GM12878 (cell line): Measurements from ENCODE around the gene TSPEAR.

Experiments
- ESRRA ChIP-seq: IDR thresholded peaks from 2 replicates; pipeline ENCODE4 v1.6.1; 2012; ENCODE audit warnings: mild to moderate bottlenecking, low read length, improper control_type of control experiment
- MEF2A ChIP-seq: IDR thresholded peaks from 2 replicates; pipeline ENCODE4 v1.6.1; 2011; ENCODE audit warnings: low read depth, mild to moderate bottlenecking, low read length, moderate library complexity; ENCODE audit not compliant: insufficient read depth
- POLR2AphosphoS5 ChIP-seq: IDR thresholded peaks from 2 replicates; pipeline ENCODE4 v1.6.1; 2011; ENCODE audit warnings: mild to moderate bottlenecking, low read length, inconsistent platforms
- RCOR1 ChIP-seq: conservative IDR thresholded peaks from 2 replicates; pipeline ENCODE4 v1.6.1; 2012; ENCODE audit warnings: low read depth, low read length, improper control_type of control experiment
- SUZ12 ChIP-seq: fragments of 200-600 bp; sonication (generic); IDR thresholded peaks from one replicate; pipeline ENCODE4 v1.6.1; 2018; ENCODE audit warnings: antibody characterized with exemption, mild to moderate bottlenecking; ENCODE audit not compliant: unreplicated experiment
- TF ChIP-seq, protein P1 (sequence below): IDR thresholded peaks from 2 replicates; pipeline ENCODE4 v1.6.1; 2012; ENCODE audit warnings: low read depth, low read length, improper control_type of control experiment

DNA sequence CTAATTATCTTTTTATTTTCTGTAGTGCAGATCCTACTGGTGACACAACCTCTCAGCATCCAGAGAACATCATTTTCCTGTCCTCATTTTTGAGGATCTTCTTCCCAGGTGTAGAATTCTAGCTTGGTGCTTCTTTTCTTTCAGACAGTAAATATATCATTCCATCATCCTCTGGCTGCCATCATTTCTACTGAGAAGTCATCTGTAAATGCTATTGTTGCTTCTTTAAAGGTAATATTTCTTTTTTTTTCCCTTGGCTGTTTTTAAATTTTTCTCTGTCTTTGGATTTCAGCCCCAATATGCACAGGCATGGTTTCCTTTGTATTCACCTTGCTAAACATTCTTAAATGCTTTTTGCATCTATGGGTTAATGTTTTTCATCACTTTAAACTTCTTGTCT is 87.8 kb downstream of the TSPEAR start:
- no peak for TF ChIP-seq MEF2A
- TF ChIP-seq, protein P1, sequence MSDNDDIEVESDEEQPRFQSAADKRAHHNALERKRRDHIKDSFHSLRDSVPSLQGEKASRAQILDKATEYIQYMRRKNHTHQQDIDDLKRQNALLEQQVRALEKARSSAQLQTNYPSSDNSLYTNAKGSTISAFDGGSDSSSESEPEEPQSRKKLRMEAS = no peak
- no peak for TF ChIP-seq RCOR1
- no peak for TF ChIP-seq POLR2AphosphoS5
- no peak for TF ChIP-seq ESRRA
- no peak for TF ChIP-seq SUZ12
